NCI-H128 (cell line): ENCODE measurements around the gene FMO2.

Source experiments
- DNase-seq: peaks from one replicate; lab custom pipeline; 2025; ENCODE audit not compliant: unreplicated experiment; lab: John Stamatoyannopoulos, UW

FMO2 gene

GRCh38 chr1:171173069-171173468, 12.0 kb upstream of the FMO2 start:
- no peak for DNase-seq

DNA sequence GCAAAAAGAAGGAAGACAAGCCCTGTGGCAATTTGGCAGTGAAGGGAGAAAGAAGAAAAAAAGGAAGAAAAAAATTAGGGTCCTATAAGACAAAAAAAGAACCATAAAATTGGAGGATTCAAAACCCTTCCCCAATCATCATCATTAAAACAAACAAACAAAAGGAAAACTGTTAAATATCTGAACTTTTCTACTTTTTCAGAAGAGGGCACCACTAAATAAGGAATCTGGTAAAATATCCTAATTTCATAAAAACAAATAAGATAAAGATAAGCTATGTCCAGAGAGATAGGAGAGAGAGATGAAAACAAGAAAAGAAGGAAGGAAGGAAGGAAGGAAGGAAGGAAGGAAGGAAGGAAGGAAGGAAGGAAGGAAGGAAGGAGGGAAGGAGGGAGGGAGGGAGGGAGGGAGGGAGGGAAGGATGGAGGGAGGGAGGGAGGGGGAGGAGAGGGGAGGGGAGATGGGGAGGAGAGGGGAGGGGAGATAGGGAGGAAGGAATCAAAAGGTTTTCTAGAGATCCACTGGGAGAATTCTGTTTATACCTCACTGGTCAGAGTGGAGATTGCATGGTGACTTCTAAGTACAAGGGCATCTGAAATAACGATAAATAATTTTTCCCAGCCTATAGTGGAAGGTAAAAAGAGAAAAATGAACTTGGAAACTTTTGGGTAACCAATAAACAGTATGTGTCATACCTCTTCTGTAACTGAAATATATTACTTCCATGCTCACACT, 10.4 kb upstream of the FMO2 start:
- no peak for DNase-seq

- no peak for DNase-seq
These were observed 7.8 kb upstream of the FMO2 start for GRCh38 chr1:171177261-171177660.

DNA sequence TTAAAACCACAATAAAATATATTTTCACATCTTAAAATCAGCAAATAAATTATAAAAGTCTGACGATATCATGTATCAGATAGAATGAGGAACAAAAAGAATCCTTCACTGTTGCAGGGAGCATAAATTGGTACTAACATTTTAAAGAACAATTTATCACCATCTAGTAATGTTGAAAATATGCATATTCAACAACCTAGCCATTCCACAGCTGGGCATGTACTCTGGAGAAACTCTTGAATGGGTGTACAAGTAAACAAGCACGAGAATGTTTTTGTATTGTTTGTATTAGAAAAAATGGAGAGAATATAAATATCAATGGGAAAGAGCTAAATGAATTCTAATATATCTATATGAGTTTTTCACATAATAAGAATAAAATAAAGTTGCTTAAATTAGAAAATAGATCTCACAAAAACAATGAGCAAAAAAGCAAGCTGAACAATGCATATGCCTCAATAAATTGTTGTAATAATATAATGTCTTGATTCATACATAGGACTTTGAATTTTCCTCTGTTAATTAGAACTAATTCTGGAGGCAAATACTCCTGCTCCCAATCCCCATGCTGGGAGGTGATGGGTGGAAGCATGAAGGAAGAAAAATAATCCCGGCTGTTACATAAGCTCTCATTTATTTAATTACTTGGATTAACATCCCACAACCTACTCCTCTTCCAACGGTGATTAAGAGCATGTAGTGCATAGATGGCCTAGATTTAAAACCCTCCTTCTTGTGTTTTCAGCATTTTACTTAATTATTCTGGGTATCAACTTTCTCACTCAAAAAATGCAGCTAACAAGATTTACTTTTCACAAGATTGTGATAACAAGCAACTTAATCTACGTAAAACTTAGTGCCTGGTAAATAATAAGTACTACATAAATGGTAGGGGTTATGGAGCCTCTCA, 5.5 kb upstream of the FMO2 start:
- no peak for DNase-seq

GRCh38 chr1:171180670-171181069, 4.4 kb upstream of the FMO2 start:
- DNase-seq = no peak

DNA sequence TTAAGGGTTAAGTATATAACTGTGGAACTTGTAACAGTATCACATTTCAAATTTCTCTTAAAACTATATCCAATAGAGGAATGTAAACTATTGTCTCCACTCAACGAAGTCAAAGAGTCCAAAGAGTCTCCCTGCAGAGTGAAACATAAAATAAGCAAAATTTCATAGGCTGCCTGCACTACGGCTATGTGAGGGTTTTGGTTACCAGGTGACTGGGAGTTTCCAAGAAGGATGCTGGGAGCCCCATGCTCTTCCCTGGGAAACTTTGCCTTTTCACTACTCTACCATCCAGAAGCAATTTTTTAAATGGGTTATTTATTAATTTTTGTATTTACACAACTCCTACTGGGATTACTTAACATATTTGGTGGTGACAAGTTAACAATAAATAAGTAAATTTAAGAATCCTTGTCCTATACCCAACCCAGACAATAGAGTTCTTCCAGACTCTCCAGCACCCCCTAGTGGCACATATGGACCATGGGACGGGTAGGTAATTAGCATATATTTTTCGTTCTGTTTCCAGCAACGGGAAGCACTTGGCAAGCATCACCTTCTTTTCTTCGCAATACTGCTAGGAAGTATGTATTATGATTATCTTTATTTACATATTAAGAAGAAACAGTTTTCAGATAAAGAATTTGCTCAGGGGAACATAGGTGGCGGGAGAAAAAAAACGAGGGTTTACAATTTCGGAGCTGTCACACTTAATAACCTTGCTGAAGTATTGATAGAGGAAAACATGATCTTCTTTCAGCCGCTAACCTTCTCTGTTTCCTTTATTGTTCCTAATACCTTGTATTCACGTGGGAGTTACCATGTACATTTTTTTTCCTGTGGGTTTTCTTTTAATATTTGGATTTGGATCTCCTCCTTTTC, 3.5 kb downstream of the FMO2 start:
- no peak for DNase-seq

GRCh38 chr1:171191992-171192391, 6.9 kb downstream of the FMO2 start:
- DNase-seq = no peak

DNA sequence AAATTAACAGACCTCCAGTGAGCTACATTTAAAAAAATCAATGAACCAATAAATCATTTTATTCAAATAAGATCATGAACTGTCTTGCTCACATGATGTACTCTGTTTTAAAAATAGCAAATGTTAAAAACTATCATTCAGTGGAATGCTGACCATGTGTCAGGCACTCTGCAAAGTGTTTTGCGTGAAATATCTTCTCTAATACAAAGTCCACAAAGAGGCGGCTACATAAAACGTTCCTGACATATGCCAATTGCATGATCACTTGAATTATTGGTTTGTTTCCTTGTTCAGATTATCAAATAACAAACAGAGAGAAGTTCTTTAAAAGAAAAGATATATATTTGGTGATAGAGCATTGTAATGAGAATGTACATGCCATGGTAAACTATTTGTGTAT, 10.7 kb downstream of the FMO2 start:
- DNase-seq = no peak

DNA sequence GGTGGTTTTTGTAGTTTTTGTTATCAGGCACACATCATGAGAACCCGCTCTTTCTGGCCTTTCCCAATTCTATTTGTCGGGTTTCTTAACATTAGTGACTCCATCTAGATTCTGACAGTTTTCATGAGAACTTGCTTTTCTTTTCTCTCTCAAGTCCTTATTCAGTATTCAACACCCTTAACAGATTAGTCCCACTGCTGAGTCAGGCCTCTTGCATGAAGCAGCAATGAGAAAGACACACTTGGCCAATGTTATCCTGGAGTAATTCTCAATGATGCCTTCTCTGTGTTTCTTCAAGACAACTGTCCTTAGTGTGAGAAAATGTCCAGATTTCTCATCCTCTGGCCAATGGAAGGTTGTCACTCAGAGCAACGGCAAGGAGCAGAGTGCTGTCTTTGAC, 11.3 kb downstream of the FMO2 start:
- DNase-seq = no peak

- DNase-seq = no peak
These were observed 13.0 kb downstream of the FMO2 start for GRCh38 chr1:171198081-171198480.

DNA sequence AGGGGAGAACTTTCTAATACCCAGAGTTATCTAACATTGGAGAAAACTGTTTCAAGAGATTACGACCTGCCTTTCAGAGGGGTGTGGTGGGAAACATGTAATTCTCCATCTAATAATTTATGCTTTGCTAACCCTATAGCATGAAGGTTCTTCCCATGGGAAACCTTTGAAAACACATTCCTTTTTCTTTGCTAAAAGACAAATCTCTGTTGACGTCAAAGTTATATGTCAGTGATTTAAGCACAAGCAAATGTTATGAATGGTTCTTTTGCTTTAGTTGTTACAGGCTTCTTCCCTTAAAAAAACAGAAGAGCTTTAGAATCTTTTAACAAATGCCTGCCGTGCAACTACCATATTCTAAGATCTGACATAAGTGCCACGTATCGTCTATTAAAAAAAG, 19.2 kb downstream of the FMO2 start:
- no peak for DNase-seq

DNA sequence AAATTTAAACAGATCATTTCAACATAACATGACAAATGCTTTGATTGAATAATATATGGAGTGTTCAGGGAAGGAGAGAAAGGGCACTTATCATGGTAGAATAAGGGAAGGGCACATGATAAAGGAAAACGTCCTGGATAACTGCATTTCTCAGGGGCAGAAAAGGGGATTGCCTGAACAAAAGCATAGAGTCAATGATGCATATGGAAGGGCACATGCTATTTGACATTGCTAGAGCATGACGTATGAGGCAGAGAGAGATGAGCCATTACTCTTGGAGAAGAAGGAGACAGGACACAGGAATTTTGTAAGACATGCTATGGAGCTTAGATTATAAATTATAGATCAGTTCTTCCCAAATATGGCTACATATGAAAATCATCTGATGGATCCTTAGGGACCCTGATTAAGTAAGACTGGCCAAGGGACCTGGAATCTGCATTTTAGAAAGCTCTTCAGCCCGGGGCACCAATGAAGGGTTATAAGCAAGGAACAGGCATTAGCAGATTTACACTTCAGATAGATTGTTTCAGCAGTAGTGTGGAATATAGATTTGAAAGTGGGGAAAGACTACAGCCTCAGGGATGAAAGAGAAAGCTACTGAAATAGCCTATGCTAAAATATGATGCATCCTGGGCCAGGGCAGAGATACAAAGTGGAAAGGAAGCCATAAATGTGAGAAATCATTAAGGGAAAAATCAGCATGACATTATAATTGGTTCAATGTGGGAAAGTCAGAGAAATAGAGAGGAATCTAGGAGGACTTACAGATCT, 21.3 kb downstream of the FMO2 start:
- DNase-seq = no peak

DNA sequence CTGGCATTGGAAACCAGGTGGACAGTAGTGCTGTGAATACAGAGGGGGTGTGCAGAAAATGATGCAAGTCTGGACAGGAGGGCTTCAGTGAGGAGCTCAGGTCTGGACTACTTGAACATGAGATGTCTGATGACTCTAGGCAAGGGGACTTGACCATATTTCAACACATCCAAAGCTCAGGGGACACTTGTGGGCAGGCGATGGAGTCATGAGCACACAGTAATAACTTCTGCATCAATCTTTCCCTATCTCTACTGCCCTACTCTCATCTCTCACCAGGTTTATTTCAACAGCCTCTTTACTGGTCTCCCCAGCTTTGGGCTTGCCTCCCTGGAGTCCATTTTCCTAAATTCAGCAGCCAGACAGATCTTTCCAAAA, 21.9 kb downstream of the FMO2 start:
- no peak for DNase-seq

DNA sequence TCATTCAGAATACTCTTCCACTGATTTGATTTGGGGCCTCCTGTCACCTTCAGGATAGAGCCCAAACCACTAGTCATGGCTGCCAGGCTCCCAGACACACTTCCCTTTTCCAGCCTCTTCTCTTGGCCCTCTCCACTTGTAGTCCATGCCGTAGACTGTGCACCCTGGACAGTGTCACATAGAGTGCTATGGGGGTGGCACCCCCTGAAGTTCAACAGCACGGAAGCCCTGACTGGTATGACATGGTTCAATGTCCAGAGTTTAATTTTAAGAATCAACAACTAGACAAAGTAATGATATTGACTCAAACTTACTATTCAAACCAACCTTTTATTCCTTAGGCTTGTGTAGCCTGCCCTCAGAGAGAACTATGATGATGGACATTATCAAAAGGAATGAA, 22.3 kb downstream of the FMO2 start:
- DNase-seq = no peak

DNA sequence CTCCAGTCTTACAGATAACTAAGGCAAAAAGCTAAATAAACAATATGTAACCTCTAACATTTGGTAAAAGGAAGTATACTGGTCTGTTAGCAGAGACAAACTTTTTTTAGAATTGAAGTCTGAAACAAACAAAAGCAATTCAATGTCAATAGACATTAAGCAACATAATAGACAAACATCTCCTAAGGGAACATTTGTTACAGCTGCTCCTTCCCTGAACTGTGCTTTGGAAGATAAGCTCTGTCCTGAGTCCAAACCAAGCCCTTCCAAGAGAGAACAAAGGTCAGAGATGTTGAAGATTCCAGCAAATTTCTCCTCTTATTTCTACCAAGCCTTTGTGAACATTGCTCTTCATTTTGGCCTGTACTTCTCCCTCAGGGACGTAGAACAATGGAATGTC, 25.3 kb downstream of the FMO2 start:
- no peak for DNase-seq

DNA sequence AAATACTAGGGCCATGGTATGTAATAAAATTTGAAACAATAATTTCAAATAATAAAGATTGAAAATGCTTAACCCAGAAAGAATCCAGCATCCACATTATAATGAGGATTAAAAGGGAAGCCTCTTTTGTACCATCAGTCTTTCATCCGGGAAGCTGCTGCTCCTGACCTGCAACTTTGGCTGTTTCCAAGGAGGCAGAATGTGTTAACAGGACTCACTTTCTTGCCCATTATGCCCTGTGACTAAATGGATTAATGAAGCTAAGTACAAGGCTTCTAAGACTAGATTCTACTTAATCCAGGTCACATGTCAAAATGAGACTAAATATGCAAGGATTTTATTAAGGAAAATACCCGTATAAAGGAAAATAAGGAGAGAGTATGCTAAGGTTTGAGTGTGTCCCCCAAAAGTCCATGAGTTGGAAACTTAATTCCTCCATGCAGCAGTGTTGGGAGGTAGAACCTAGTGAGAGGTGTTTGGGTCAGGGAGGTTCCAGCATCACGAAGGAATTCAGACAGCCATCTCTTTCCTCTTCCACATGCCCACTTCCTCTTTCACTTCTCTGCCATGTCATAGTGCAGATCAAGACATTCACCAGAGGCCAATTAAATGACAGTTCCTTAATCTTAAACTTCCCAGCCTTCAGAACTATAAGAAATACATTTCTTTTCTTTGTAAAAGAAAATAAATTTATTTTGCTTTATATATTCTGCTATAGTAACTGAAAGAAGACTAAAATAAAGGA, 27.7 kb downstream of the FMO2 start:
- DNase-seq = no peak

GRCh38 chr1:171213559-171214454, 28.7 kb downstream of the FMO2 start:
- DNase-seq = no peak

GRCh38 chr1:171217658-171218443, 32.8 kb downstream of the FMO2 start:
- DNase-seq = no peak
